Naive thymus-derived CD4-positive, alpha-beta T cell (primary cell): ENCODE results near the gene ANKRD39. TPM values are rescaled to one million over a fixed set of nuclear protein-coding genes. Genes with fewer than 3 reads are reported as not detected.
"Not testable (repeated sequence)": the region's sequence is repeated elsewhere in the genome, so short reads cannot be mapped to it uniquely, and the experiment has no call there.

Experiments used
- ATAC-seq: fragments of 150-1000 bp; cut with Tn5 transposase; 2 replicates; pipeline ENCODE4 v1.10.0; 2021; ENCODE audit warnings: mild to moderate bottlenecking, moderate library complexity
- CTCF ChIA-PET: fragments of 350-600 bp; sonication (Branson Sonifier 250); formaldehyde crosslinking; loops from one replicate; lab custom pipeline; 2021; ENCODE audit warnings: antibody characterized with exemption; lab: Charles Lee
- POLR2A ChIA-PET: fragments of 350-600 bp; sonication (Branson Sonifier 250); formaldehyde crosslinking; loops from one replicate; lab custom pipeline; 2021; ENCODE audit warnings: antibody characterized with exemption, inconsistent platforms; lab: Charles Lee
- DNase-seq, 9 donors: peaks; one replicate each; pipeline versions ENCODE4 v3.0.0 to v3.0.0-alpha.2; 2020 to 2022; ENCODE audit warnings: mixed read lengths in 1 of 9
- H3K27ac ChIP-seq: one replicate; pipeline ENCODE4 v1.7.0; 2013; ENCODE audit warnings: mild to moderate bottlenecking, low read depth, low read length, moderate library complexity
- H3K27me3 ChIP-seq, 2 donors: one replicate each; pipeline ENCODE4 v1.7.0; 2013; ENCODE audit warnings: low read length in 2 of 2, mild to moderate bottlenecking in 2 of 2, moderate library complexity in 2 of 2; ENCODE audit not compliant: control insufficient read depth in 2 of 2, insufficient read depth in 2 of 2
- H3K36me3 ChIP-seq, 3 experiments: 1 replicate in 2 of 3; 2 replicates in 1 of 3; pipeline ENCODE4 v1.7.0; 2013; ENCODE audit warnings: low read length in 3 of 3, mild to moderate bottlenecking in 3 of 3, moderate library complexity in 1 of 3; ENCODE audit not compliant: insufficient read depth in 3 of 3, control insufficient read depth in 2 of 3
- H3K4me1 ChIP-seq, 2 donors: one replicate each; pipeline ENCODE4 v1.7.0; 2013; ENCODE audit warnings: low read length in 2 of 2, mild to moderate bottlenecking in 2 of 2, moderate library complexity in 1 of 2; ENCODE audit not compliant: control insufficient read depth in 2 of 2, insufficient read depth in 2 of 2
- H3K4me3 ChIP-seq: 2 replicates; pipeline ENCODE4 v1.7.0; 2013; ENCODE audit warnings: mild to moderate bottlenecking, low read length
- H3K9me3 ChIP-seq, 3 experiments: 1 replicate in 2 of 3; 2 replicates in 1 of 3; pipeline ENCODE4 v1.7.0; 2013; ENCODE audit warnings: low read length in 3 of 3; ENCODE audit not compliant: control insufficient read depth in 2 of 3
- H3K27ac Mint-ChIP-seq, 9 donors: one replicate each; pipeline ENCODE4 v1.8.0; 2020 to 2022; ENCODE audit warnings: mixed read lengths in 9 of 9, mild to moderate bottlenecking in 8 of 9, moderate library complexity in 5 of 9, inconsistent platforms in 2 of 9
- H3K27me3 Mint-ChIP-seq, 5 donors: one replicate each; pipeline ENCODE4 v1.8.0; 2021 to 2022; ENCODE audit warnings: mixed read lengths in 5 of 5, mild to moderate bottlenecking in 1 of 5
- H3K36me3 Mint-ChIP-seq, 5 donors: one replicate each; pipeline ENCODE4 v1.8.0; 2020 to 2022; ENCODE audit warnings: mixed read lengths in 5 of 5, mild to moderate bottlenecking in 3 of 5, inconsistent platforms in 1 of 5
- H3K4me1 Mint-ChIP-seq, 7 donors: one replicate each; pipeline ENCODE4 v1.8.0; 2020 to 2022; ENCODE audit warnings: mixed read lengths in 7 of 7, mild to moderate bottlenecking in 3 of 7, inconsistent platforms in 1 of 7
- H3K4me3 Mint-ChIP-seq, 10 donors: one replicate each; pipeline ENCODE4 v1.8.0; 2020 to 2022; ENCODE audit warnings: mild to moderate bottlenecking in 10 of 10, mixed read lengths in 10 of 10, moderate library complexity in 6 of 10, inconsistent platforms in 2 of 10
- H3K9me3 Mint-ChIP-seq, 11 donors: one replicate each; pipeline ENCODE4 v1.8.0; 2020 to 2022; ENCODE audit warnings: mixed read lengths in 11 of 11, mild to moderate bottlenecking in 4 of 11, inconsistent platforms in 1 of 11, moderate library complexity in 1 of 11
- intact Hi-C, 2 donors: fragments of 100-400 bp; cut with micrococcal nuclease; formaldehyde crosslinking; loops; one replicate each; pipeline ENCODE4 v1.15.1; 2023
- polyA plus RNA-seq, 2 donors: library from polyadenylated mRNA; unstranded; fragments of 300-500 nt; fragmentation: Illumina TruSeq; gene quantifications; one replicate each; pipeline ENCODE4 v1.2.3, GENCODE V29; 2021
- total RNA-seq, 6 experiments: library from RNA in 5 of 6; stranded (reverse) in 5 of 6; gene quantifications; 1 replicate in 5 of 6; 2 replicates in 1 of 6; pipeline ENCODE4 v1.2.3 and lab custom pipeline; 2021 to 2026

The ANKRD39 gene
- total and polyA plus RNA-seq, 7 experiments from 2014 or later = 12.0 to 38.4 (median 16.4) TPM

DNA sequence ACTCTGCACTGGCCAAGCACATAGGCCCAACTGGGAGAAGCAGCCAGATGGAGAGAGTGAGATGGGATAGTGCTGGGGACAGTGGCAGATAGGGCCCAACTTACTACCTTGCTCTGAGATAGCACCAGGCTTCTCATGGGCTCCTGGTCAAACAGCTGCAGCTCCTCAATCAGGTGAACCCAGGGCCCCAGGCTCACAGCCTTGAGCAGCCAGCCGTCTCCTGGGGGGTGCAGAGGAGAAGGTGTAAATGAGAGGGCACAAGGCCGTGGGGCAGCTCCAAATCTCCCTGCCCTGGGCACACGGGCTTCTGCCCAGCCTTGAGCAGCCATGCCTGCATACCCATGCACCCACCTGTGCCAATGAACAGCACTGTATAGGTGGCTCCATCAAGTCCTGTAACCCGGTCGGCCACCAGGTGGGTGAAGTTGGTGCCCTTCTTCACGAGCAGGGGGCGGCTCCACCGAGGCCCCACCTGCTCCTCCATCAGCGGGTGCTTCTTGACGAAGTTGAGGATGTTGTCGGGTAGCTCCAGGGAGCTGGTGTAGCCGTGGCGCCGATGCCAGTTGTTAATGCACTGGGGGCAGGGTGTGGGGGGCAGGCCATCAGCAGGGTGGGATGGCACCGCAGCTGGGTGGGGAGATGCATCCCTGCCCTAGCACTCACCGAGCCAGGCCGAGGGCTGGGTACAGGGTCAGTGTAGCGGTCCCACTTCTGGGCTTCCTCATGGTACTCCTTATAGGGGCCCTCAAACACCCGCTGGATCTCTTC lies 5.9 kb upstream of the ANKRD39 start:
- ChIA-PET CTCF (interaction anchor here (1.2 to 1.9 kb wide), 4 partner anchors 28 to 98 kb away, joined by 3 to 11 read pairs (median 4); no protein-coding TSS in a partner anchor), POLR2A (interaction anchor here (0.6 to 15.0 kb wide), 3 partner anchors 9 to 85 kb away, joined by 3 to 288 read pairs (median 3); no protein-coding TSS in a partner anchor)
- intact Hi-C loops = no loop called here
- no peak overlapping the region for H3K4me3 Mint-ChIP-seq
- peaks cover 4 to 23% (median 9%) of the 10 kb centered on the region in 5 donors for H3K36me3 Mint-ChIP-seq
- H3K4me1 Mint-ChIP-seq = peaks cover 26 to 47% (median 40%) of the 10 kb centered on the region in 7 donors
- Histone ChIP-seq H3K27me3 (no peaks in the 10 kb centered on the region), H3K4me3 (no peak overlapping the region), H3K4me1 (peaks cover 20 to 25% of the 10 kb centered on the region in 2 donors), H3K36me3 (peaks cover 0 to 70% (median 7%) of the 10 kb centered on the region in 3 experiments), H3K9me3 (no peaks in the 10 kb centered on the region), H3K27ac (no peak overlapping the region)
- no peaks in the 10 kb centered on the region for H3K27me3 Mint-ChIP-seq
- ATAC-seq (no peak), DNase-seq (no peak)
- peaks cover 0 to 2% (median 0%) of the 10 kb centered on the region in 11 donors for H3K9me3 Mint-ChIP-seq
- peak overlapping the region in 3 of 9 donors; percentile 5 to 50 (median 47) for H3K27ac Mint-ChIP-seq

DNA sequence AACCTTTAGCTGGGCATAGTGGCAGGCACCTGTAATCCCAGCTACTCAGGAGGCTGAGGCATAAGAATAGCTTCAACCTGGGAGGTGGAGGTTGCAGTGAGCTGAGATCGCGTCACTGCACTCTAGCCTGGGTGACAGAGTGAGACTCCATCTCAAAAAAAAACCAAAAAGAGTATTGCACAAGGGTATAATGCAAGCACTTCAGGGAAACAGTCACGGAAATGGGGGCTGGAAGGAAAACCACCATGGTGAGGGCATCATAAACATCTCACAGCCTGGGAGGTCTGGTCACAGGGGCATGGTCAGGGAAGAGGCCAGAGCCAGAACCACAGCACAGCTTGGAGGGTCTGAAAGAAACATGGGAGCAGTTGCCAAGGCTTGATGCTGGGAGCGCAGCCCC lies 5.2 kb upstream of the ANKRD39 start:
- Mint-ChIP-seq H3K27ac (peak overlapping the region in 5 of 9 donors; percentile 5 to 71 (median 50)), H3K36me3 (peaks cover 4 to 23% (median 9%) of the 10 kb centered on the region in 5 donors), H3K4me1 (peaks cover 25 to 46% (median 41%) of the 10 kb centered on the region in 7 donors)
- peaks cover 0 to 70% (median 7%) of the 10 kb centered on the region in 3 experiments for H3K36me3 ChIP-seq
- peaks cover 19 to 26% of the 10 kb centered on the region in 2 donors for H3K4me1 ChIP-seq
- H3K9me3 ChIP-seq, H3K4me3 Mint-ChIP-seq, H3K9me3 Mint-ChIP-seq, ATAC-seq, H3K27ac ChIP-seq, DNase-seq, H3K27me3 ChIP-seq, H3K4me3 ChIP-seq, intact Hi-C loops, H3K27me3 Mint-ChIP-seq: not testable (repeated sequence)
- POLR2A ChIA-PET = interaction anchor here (0.6 to 15.0 kb wide), 2 partner anchors 10 to 86 kb away, joined by 3 to 288 read pairs; no protein-coding TSS in a partner anchor
- CTCF ChIA-PET = interaction anchor here (1.2 kb wide), 1 partner anchor 98 kb away, joined by 3 read pairs; no protein-coding TSS in a partner anchor

DNA sequence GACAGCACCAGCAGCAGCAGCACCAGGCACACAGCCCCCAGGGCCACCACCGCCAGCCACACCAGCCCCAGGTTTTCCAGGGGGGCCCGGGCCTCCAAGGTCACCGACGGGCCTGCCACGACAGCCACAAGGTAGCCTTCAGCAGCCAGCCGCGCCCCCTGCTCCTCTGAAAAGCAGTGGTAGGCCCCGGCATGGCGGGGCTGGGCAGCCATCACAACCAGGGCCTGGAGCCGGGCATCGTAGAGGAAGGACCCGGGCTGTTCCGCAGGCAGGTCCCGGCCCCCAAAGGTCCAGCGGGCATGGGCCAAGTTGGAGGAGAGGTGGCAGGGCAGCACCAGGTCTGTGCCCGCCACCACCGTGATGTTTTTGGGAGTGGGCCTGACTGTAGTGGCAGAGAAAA lies 3.3 kb upstream of the ANKRD39 start:
- POLR2A ChIA-PET = interaction anchor here (1.0 to 15.0 kb wide), 8 partner anchors 8 to 101 kb away, joined by 3 to 288 read pairs (median 4); partner anchors contain the start of gene SEMA4C
- no peak overlapping the region for H3K27ac Mint-ChIP-seq
- Histone ChIP-seq H3K4me1 (peaks cover 13 to 16% of the 10 kb centered on the region in 2 donors), H3K27ac (no peak overlapping the region), H3K27me3 (no peaks in the 10 kb centered on the region), H3K4me3 (no peak overlapping the region), H3K36me3 (peaks cover 0 to 58% (median 7%) of the 10 kb centered on the region in 3 experiments), H3K9me3 (no peaks in the 10 kb centered on the region)
- H3K9me3 Mint-ChIP-seq = peaks cover 0 to 2% (median 0%) of the 10 kb centered on the region in 11 donors
- intact Hi-C loops = no loop called here
- ATAC-seq (no peak), DNase-seq (no peak)
- CTCF ChIA-PET = interaction anchor here (0.6 to 2.4 kb wide), 3 partner anchors 52 to 102 kb away, joined by 3 to 17 read pairs (median 3); no protein-coding TSS in a partner anchor
- no peak overlapping the region for H3K4me3 Mint-ChIP-seq
- H3K4me1 Mint-ChIP-seq = peaks cover 20 to 44% (median 40%) of the 10 kb centered on the region in 7 donors
- H3K27me3 Mint-ChIP-seq = no peaks in the 10 kb centered on the region
- peaks cover 4 to 22% (median 9%) of the 10 kb centered on the region in 5 donors for H3K36me3 Mint-ChIP-seq

GRCh38 chr2:96860065-96861029 lies 2.5 kb upstream of the ANKRD39 start:
- Histone ChIP-seq H3K4me1 (peaks cover 14 to 16% of the 10 kb centered on the region in 2 donors), H3K36me3 (peaks cover 0 to 51% (median 5%) of the 10 kb centered on the region in 3 experiments), H3K4me3 (no peak overlapping the region), H3K27me3 (no peaks in the 10 kb centered on the region), H3K27ac (no peak overlapping the region), H3K9me3 (no peaks in the 10 kb centered on the region)
- ChIA-PET POLR2A (interaction anchor here (0.6 to 15.0 kb wide), 10 partner anchors 9 to 252 kb away, joined by 3 to 288 read pairs (median 4); partner anchors contain the start of genes ANKRD36 and SEMA4C), CTCF (interaction anchor here (0.6 to 2.4 kb wide), 3 partner anchors 53 to 103 kb away, joined by 3 to 17 read pairs (median 3); no protein-coding TSS in a partner anchor)
- peak in 4 of 9 donors; percentile 33 to 51 (median 46) for DNase-seq
- no peaks in the 10 kb centered on the region for H3K27me3 Mint-ChIP-seq
- H3K4me1 Mint-ChIP-seq = peaks cover 21 to 43% (median 37%) of the 10 kb centered on the region in 7 donors
- ATAC-seq = no peak
- H3K4me3 Mint-ChIP-seq = peak overlapping the region in 9 of 10 donors; percentile 0 to 91 (median 32)
- peaks cover 0 to 2% (median 0%) of the 10 kb centered on the region in 11 donors for H3K9me3 Mint-ChIP-seq
- H3K27ac Mint-ChIP-seq = peak overlapping the region; percentile 47 to 89 (median 81)
- peaks cover 4 to 18% (median 9%) of the 10 kb centered on the region in 5 donors for H3K36me3 Mint-ChIP-seq
- intact Hi-C loops = no loop called here

DNA sequence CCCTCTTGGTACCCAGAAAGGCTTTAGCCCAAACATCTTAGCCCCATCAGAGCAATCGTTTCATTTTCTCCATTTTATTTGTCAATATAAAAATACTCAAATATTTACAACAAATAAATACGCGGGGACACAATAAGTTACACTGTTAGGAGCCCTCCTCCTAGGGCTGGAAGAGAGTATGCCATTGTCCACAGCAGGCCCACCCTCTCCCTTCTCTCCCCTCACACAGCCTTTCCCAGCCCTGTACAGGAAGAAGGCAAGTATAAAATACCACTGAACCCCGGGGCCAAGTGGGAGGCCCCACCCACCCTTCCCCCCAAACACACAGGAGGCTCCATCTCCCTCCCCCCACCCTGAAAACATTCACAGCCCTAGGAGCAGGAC lies 1.9 kb upstream of the ANKRD39 start:
- H3K9me3 ChIP-seq = no peaks in the 10 kb centered on the region
- peaks cover 4 to 18% (median 13%) of the 10 kb centered on the region in 5 donors for H3K36me3 Mint-ChIP-seq

More for the DNA sequence above, 1.9 kb upstream of the ANKRD39 start:
- peaks cover 0 to 44% (median 0%) of the 10 kb centered on the region in 3 experiments for H3K36me3 ChIP-seq
- H3K27ac ChIP-seq = no peak overlapping the region
- ATAC-seq (no peak), DNase-seq (no peak)
- H3K9me3 Mint-ChIP-seq = peaks cover 0 to 2% (median 0%) of the 10 kb centered on the region in 11 donors
- H3K4me1 ChIP-seq = peaks cover 14 to 16% of the 10 kb centered on the region in 2 donors
- POLR2A ChIA-PET = interaction anchor here (0.6 to 15.0 kb wide), 7 partner anchors 9 to 253 kb away, joined by 3 to 288 read pairs (median 17); partner anchors contain the start of genes ANKRD36 and SEMA4C
- no peaks in the 10 kb centered on the region for H3K27me3 ChIP-seq
- H3K27ac Mint-ChIP-seq = peak overlapping the region; percentile 62 to 89 (median 84)
- no peak overlapping the region for H3K4me3 ChIP-seq
- intact Hi-C loops = loop anchor here in 1 of 2 donors (5.0 kb wide), 2 partner anchors 97 to 322 kb away; partner anchors contain the start of genes ARID5A and CNNM4
- peaks cover 21 to 49% (median 42%) of the 10 kb centered on the region in 7 donors for H3K4me1 Mint-ChIP-seq
- peak overlapping the region in 8 of 10 donors; percentile 23 to 91 (median 86) for H3K4me3 Mint-ChIP-seq
- CTCF ChIA-PET = interaction anchor here (1.5 kb wide), 1 partner anchor 103 kb away, joined by 3 read pairs; no protein-coding TSS in a partner anchor
- no peaks in the 10 kb centered on the region for H3K27me3 Mint-ChIP-seq
